IgD-negative memory B cell (primary cell): ENCODE results near the gene CLRN3. TPM values are rescaled to one million over a fixed set of nuclear protein-coding genes. Genes with fewer than 3 reads are reported as not detected.

Experiments used
- H3K27ac Mint-ChIP-seq, 3 donors: one replicate each; pipeline ENCODE4 v1.8.0; 2020 to 2022; ENCODE audit warnings: mild to moderate bottlenecking in 3 of 3, mixed read lengths in 3 of 3, moderate library complexity in 1 of 3
- H3K27me3 Mint-ChIP-seq: one replicate; pipeline ENCODE4 v1.8.0; 2021; ENCODE audit warnings: mixed read lengths
- H3K36me3 Mint-ChIP-seq: one replicate; pipeline ENCODE4 v1.8.0; 2020; ENCODE audit warnings: mild to moderate bottlenecking, mixed read lengths
- H3K4me1 Mint-ChIP-seq, 3 donors: one replicate each; pipeline ENCODE4 v1.8.0; 2020 to 2022; ENCODE audit warnings: mixed read lengths in 3 of 3, mild to moderate bottlenecking in 1 of 3
- H3K4me3 Mint-ChIP-seq, 4 donors: one replicate each; pipeline ENCODE4 v1.8.0; 2020 to 2022; ENCODE audit warnings: mild to moderate bottlenecking in 4 of 4, mixed read lengths in 4 of 4, moderate library complexity in 3 of 4
- H3K9me3 Mint-ChIP-seq, 3 donors: one replicate each; pipeline ENCODE4 v1.8.0; 2020 to 2021; ENCODE audit warnings: mixed read lengths in 3 of 3, mild to moderate bottlenecking in 1 of 3
- polyA plus RNA-seq: library from polyadenylated mRNA; unstranded; fragments of 300-500 nt; fragmentation: Illumina TruSeq; gene quantifications from one replicate; pipeline ENCODE4 v1.2.3, GENCODE V29; 2021

CLRN3 gene
- polyA plus RNA-seq, 1 donor from 2014 or later = not detected

DNA sequence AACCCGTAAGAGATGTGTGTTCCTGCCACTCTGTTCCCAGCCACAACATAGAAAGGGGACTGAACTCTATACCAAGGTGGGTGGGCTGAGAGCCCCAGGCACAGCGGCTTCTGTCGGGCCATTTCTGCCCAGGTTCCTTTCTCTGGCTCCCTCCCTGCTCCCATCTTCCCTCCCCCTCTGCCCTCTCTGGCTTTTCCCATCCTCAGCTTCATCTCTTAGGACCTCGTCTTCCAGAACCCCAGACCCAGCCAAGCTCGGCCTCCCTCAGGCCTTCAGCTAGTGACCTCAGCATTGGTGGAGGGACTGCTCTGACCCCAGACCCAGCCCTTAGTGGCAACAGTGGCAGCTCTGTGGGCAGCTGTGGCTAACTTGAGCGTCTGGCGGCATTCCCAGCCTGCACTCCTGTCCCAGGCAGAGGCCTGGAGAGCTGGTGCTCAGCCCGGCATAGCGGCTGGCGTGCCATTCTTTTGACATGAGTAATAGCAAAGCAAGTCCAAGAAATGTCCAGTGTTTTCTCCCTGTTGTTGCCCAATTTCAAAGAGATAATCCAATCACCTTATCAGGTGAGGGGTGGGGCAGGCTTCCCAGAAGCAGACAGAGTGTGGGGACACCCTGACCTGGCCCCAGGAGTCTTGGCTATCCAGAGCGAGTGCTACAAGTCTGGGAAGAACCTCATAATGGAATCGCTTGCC, 30.1 kb upstream of the CLRN3 start:
- peaks cover 0 to 2% (median 0%) of the 10 kb centered on the region in 3 donors for H3K4me1 Mint-ChIP-seq
- peaks cover 3% of the 10 kb centered on the region for H3K27me3 Mint-ChIP-seq
- no peaks in the 10 kb centered on the region for H3K36me3 Mint-ChIP-seq
- H3K4me3 Mint-ChIP-seq = no peak overlapping the region
- no peaks in the 10 kb centered on the region for H3K9me3 Mint-ChIP-seq
- no peak overlapping the region for H3K27ac Mint-ChIP-seq

DNA sequence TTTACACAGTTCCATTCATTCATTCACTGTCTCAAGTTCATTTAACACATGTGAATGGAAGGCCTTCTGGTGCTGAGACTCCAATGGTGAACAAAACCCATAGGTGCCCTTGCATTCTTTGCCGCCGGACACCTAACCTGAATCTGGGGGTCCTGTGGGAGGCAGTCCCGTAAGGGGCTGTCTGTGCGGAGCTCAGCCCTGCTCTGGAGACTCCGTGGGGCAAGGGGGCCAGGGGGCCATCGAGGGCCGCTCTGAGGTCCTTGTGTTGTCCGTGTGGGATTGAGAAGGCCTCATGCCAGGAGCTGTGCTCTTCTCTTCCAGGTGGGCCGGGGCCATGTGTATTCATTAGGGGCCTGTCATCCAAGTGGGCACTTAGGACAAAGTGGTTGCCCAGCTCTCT, 29.5 kb upstream of the CLRN3 start:
- Mint-ChIP-seq H3K4me3 (no peak overlapping the region), H3K9me3 (no peaks in the 10 kb centered on the region), H3K36me3 (no peaks in the 10 kb centered on the region), H3K27me3 (peaks cover 3% of the 10 kb centered on the region), H3K27ac (no peak overlapping the region), H3K4me1 (peaks cover 0 to 2% (median 0%) of the 10 kb centered on the region in 3 donors)

DNA sequence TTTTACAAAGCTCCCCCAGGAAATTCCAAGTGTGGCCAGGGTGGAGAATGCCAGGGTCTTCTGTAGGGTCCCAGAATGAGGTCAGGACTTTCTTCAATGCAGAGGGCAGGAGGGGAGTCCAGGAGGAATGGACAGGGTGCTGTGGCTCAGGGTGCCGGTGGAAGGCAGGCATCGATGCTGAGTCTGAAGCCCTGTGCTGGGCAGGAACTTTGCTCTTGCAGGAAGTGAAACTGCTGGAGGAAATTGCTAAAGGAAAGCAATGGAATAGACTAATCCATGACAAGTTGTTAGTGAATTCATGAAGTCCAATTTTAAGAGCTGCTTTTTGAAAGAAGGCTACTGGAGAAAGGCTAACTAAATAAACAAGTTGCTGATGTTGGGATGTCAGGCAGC, 29.0 kb upstream of the CLRN3 start:
- Mint-ChIP-seq H3K36me3 (no peaks in the 10 kb centered on the region), H3K27me3 (peaks cover 3% of the 10 kb centered on the region), H3K4me1 (peaks cover 0 to 2% (median 0%) of the 10 kb centered on the region in 3 donors), H3K9me3 (no peaks in the 10 kb centered on the region), H3K27ac (no peak overlapping the region), H3K4me3 (no peak overlapping the region)

DNA sequence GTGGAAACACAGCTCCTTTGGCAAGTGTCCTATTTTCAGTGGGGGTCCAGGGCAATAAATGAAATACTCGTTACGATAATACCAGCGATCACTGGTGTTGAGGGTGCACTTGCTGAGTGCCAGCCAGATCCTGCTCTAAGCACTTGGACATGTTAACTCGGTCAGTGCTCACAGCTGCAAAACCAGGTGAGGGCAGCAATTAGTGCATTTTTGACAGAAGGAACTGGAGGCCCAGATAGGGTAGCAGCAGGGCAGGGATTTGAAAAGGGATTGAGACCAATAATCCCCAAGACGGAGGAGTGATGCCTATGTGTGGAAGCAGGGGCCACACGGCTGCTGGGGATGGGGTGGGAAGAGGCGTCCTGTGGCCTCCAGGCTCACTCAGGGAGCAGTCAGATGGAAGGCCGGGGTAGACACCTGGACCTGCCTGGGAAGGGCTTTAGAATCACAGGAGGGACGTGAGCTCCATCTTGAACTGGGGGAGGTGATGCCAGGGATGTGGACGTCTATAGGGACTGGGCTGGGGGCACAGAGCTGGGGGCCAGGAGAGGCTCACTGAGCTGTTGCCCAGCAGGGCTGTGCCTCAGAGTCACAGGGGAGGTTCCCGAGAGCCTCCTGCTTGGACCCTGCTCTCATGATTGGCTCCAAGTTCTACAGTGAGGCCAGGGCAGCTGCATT, 28.5 kb upstream of the CLRN3 start:
- H3K27me3 Mint-ChIP-seq = peaks cover 3% of the 10 kb centered on the region
- H3K36me3 Mint-ChIP-seq = no peaks in the 10 kb centered on the region
- no peak overlapping the region for H3K4me3 Mint-ChIP-seq
- no peaks in the 10 kb centered on the region for H3K9me3 Mint-ChIP-seq
- peaks cover 0 to 2% (median 0%) of the 10 kb centered on the region in 3 donors for H3K4me1 Mint-ChIP-seq
- H3K27ac Mint-ChIP-seq = no peak overlapping the region

DNA sequence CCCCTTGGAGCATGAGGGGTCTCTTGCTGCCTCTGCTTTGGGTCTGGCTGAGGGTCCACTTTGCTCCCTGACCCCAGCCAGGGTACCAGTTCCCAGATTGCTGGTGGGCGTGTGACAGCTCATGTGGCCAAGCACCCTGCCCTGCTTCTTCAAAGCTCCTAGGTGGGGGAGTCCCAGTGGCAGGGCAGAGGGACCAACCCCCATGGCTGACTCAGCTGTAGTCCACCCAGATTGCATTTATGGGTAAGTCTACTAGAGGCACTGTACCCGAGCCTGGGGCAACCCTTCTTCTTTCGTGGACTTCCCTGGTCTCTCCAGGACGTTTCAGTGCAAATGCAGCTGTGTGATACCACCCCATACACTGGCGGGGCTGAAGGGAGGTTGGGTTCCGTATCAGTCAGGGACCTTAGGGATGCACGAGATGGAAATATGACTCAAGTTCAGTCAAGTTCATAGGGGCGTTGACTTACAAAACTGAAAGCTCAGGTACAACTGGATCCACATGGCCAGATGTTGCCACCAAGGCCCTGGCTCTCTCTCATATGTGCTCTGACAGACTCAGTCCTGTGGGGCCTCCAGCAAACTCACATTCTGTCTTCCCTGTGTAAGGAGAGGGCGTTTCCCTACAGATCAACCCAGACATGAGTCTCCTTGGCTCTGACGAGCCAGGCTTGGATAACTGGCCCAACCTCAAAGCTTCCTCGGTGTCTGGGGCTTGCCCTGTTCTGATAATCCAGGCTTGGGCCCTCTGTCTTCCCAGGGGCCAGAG, 27.7 kb upstream of the CLRN3 start:
- Mint-ChIP-seq H3K4me3 (no peak overlapping the region), H3K27ac (no peak overlapping the region)

DNA sequence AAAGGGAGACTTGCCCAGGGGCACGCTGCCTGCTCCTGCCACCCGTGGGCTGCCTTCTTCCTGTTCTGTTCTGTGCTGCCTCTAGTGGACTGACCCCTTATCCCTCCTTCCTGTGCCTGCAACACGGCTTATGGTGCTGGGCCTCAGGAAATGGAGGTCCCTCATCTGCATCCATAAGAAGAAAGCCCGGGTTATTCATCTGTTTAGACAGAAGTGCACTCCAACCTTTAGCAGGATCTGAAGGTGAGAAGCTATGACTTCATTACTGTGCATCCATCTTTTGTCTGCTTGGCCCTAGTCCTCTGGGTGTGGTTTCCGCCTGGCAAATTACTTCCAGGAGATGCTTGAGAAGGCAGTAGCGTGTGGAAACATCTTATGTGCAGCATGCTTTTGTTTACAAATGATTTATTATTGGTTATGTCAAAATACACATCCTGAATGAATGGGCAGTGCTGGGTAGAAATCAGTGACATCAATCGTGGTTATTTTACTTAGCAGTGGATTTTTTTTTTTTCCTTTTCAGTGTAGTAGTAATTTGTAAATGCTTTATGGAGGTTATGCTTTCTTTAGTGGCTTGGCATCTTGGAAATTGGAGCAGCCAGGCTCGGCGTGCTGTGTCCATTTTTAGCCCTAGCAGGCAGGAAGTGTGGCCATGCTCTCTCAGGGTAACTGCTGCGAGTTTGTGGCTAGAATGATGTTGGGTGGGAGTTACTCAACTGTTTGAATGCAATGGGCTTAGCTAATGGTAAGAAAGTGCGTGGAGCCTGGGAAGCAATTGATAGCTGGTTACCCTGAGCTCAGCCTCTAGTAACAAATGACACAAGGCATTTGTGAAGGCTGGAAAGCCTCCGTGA, 26.9 kb upstream of the CLRN3 start:
- Mint-ChIP-seq H3K4me3 (no peak overlapping the region), H3K27ac (peak overlapping the region in 1 of 3 donors; percentile 79), H3K4me1 (peaks cover 0 to 2% (median 0%) of the 10 kb centered on the region in 3 donors), H3K27me3 (peaks cover 3% of the 10 kb centered on the region), H3K36me3 (no peaks in the 10 kb centered on the region), H3K9me3 (no peaks in the 10 kb centered on the region)

More for the DNA sequence above, 27.7 kb upstream of the CLRN3 start:
- H3K27me3 Mint-ChIP-seq = peaks cover 3% of the 10 kb centered on the region
- H3K36me3 Mint-ChIP-seq = no peaks in the 10 kb centered on the region
- H3K9me3 Mint-ChIP-seq = no peaks in the 10 kb centered on the region
- peaks cover 0 to 2% (median 0%) of the 10 kb centered on the region in 3 donors for H3K4me1 Mint-ChIP-seq

DNA sequence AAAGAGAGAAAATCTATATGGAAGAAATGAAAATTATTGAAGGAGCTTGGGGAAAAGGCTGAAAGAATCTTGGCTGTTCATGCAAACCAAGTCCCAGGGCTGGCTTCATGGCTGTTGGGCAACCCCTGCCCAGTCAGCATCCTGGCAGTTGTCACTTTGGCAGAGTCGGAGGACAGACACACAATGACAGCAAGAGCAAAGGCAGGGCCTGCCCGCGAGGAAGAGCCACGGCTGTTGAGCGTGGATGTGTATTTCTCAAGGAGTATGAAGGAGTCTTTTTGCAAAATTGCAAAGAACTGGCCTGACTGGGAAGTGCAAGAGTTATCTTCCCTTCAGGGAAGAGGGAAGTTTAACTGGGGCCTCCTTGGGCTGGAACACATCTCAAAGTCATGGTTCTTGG, 25.8 kb upstream of the CLRN3 start:
- H3K27ac Mint-ChIP-seq = no peak overlapping the region
- H3K9me3 Mint-ChIP-seq = no peaks in the 10 kb centered on the region
- no peak overlapping the region for H3K4me3 Mint-ChIP-seq
- H3K4me1 Mint-ChIP-seq = peaks cover 0 to 2% (median 0%) of the 10 kb centered on the region in 3 donors
- H3K36me3 Mint-ChIP-seq = no peaks in the 10 kb centered on the region
- H3K27me3 Mint-ChIP-seq = peaks cover 3% of the 10 kb centered on the region

DNA sequence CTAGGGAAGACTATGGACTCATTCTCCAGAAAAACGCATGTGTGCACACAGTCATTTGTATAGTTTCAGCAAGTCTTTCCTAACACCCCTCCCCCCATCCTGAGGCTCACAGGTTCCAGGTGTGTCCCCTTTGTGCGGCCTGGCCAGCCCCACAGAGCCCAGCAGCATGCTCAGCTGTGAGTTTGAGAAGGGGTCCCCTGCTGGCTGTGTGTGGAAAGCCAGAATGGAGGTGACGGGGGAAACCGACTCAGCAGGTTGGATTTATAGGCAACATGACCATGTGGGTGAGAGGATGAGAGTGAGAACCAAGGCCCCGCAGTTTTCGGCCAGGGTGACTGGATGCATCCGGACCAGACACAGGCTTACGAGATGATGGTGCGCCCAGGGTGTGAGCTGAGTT, 24.1 kb upstream of the CLRN3 start:
- H3K27ac Mint-ChIP-seq = no peak overlapping the region
- H3K27me3 Mint-ChIP-seq = peaks cover 2% of the 10 kb centered on the region
- H3K4me1 Mint-ChIP-seq = peaks cover 0 to 2% (median 0%) of the 10 kb centered on the region in 3 donors
- H3K36me3 Mint-ChIP-seq = no peaks in the 10 kb centered on the region
- no peaks in the 10 kb centered on the region for H3K9me3 Mint-ChIP-seq
- H3K4me3 Mint-ChIP-seq = no peak overlapping the region

DNA sequence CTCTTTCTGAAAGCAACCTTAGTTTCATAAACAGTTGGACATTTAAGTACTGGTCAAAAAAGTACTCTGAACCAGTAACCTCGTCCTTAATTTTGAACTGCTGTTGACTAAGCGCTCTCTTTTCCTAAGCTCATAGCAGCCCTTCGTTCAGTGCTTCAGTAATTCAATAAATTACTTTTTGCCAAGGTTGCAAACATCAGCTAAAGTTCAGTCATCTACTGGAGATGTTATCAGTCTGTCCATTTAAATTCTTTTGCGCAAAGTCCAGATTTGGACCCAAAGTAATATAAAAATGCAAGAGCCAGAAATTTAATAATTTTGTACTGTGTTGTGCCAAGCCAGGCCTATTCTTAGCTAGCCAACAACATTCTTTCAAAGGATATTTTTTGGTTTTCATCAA, 22.6 kb upstream of the CLRN3 start:
- peaks cover 2% of the 10 kb centered on the region for H3K27me3 Mint-ChIP-seq
- no peak overlapping the region for H3K4me3 Mint-ChIP-seq
- H3K4me1 Mint-ChIP-seq = peaks cover 0 to 2% (median 1%) of the 10 kb centered on the region in 3 donors
- H3K36me3 Mint-ChIP-seq = no peaks in the 10 kb centered on the region
- no peaks in the 10 kb centered on the region for H3K9me3 Mint-ChIP-seq
- H3K27ac Mint-ChIP-seq = no peak overlapping the region

DNA sequence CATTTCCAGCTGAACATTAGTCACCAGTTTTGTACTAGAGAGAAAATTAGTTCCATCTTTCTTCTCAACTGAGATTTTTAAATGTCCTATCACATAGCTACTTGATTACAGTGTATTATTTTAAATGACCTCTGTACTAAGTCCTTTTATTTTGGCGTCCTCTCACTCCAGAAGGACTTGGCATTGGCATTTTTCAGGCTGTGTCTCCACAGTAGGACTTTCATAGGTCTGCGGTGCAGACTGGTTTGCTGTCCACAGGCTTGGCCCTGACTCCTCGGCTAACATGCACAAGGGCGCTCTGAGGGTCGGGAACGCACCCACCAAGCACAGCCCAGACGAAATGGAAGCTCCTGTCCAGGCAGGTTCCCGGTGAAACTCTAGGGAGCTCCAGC, 20.6 kb upstream of the CLRN3 start:
- H3K36me3 Mint-ChIP-seq = no peaks in the 10 kb centered on the region
- peaks cover 5% of the 10 kb centered on the region for H3K27me3 Mint-ChIP-seq
- H3K4me1 Mint-ChIP-seq = peaks cover 0 to 5% (median 2%) of the 10 kb centered on the region in 3 donors
- no peaks in the 10 kb centered on the region for H3K9me3 Mint-ChIP-seq
- H3K4me3 Mint-ChIP-seq = no peak overlapping the region
- H3K27ac Mint-ChIP-seq = no peak overlapping the region

DNA sequence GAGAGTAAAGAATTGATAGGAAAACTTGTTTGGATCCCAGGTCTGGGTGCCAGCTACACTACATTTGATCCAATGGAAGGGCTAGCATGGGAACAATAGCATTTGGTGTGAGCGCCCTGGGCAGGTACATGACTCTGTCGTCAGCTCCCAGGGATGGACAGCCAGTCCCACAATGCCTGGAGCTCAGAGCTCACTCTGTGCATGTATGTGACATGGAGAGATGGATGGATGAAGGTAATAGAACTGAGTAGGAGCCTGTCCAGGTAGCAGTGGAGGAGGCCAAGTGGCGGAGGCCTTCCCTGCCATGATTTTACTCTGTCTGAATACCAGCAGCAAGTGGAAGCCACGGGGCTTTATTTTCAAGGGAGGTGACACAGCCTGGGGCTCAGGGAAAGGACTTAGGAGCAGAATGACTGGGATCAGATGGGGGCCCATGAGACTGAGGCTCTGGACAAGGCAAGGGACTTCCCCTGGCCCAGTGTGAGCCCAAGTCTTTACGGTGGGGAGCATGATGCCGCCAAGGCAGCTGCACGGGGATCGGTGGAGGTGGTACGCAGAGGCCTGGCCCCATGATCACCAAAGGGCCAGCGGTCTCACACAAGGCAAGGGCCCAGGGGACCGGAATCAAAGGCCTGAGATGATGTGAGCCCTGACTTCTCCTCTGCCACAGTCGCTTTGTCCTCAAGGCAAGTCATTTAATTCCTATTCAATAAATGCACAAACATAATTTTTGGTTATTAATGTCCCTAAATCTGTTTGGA, 20.0 kb upstream of the CLRN3 start:
- Mint-ChIP-seq H3K27ac (no peak overlapping the region), H3K36me3 (no peaks in the 10 kb centered on the region), H3K4me3 (peak overlapping the region in 1 of 4 donors; percentile 62), H3K9me3 (no peaks in the 10 kb centered on the region), H3K4me1 (peaks cover 0 to 5% (median 2%) of the 10 kb centered on the region in 3 donors), H3K27me3 (peaks cover 10% of the 10 kb centered on the region)

DNA sequence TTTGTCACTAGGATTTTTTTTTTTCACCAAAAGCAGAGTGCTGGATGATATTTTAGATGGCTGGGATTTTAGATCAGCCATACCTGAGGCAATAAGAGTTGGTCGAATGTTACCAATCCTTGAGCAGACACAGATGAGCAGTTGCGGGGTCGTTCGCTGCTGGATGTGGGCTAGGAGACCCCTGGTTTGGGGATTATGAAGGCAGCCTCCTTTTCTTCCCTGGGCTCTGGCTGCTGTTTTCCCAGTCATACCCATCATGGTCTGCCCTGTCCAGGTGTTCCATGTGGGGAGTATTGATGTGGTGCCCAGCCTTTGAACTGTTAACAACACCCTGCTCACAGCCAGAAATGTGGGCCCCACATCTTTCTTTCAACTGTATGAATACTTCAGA, 19.1 kb upstream of the CLRN3 start:
- Mint-ChIP-seq H3K27ac (no peak overlapping the region), H3K4me1 (peaks cover 0 to 5% (median 2%) of the 10 kb centered on the region in 3 donors), H3K4me3 (no peak overlapping the region), H3K36me3 (no peaks in the 10 kb centered on the region), H3K9me3 (no peaks in the 10 kb centered on the region), H3K27me3 (peaks cover 12% of the 10 kb centered on the region)

DNA sequence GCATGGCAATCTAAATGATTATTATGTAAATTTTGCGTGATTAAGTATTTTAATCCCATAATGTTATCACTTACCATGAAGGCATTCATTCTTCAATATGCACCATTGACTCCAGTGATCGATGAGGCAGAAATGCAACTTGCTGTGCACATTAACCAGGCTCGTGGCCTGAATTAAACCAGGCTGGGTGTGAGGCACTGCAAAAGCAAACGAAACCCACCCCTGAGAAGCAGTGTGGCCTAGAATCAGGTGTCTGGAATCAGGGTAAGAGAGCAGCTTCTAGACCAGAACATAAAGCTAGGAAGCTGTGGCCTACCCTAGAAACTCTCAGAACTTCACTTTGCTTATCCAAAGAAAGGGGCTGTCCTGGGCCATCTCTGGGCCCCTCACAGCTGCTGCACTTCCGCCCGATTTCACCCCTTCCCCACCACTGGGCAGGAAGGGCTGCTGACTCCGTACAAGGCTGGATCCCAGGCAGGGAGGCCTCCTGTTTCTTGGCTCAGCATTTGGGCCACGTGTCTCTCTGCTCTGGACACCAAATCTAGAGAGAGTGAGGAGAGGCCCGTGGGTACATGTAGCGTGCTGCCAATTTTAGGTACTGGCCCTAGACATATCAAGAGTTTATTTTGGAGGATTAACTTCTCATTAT, 18.6 kb upstream of the CLRN3 start:
- Mint-ChIP-seq H3K9me3 (no peaks in the 10 kb centered on the region), H3K36me3 (no peaks in the 10 kb centered on the region), H3K27me3 (peaks cover 12% of the 10 kb centered on the region), H3K4me3 (no peak overlapping the region), H3K27ac (no peak overlapping the region), H3K4me1 (peaks cover 0 to 5% (median 2%) of the 10 kb centered on the region in 3 donors)

DNA sequence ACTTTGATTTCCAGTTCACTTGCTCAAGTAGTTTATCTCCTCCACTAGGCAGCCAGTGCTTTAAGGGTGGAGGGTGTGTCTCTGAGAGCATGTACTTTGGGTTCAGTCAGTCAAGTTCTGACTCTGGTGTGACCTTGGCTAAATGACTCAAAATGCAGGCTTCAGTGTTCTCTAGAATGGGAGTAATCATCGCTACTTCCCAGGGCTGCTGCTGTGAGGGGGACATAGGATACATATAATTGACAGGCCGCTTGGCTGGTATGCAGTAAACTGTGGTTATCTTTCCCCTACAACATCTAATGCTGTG, 17.7 kb upstream of the CLRN3 start:
- Mint-ChIP-seq H3K4me3 (peak overlapping the region in 1 of 4 donors; percentile 34), H3K9me3 (no peaks in the 10 kb centered on the region), H3K27me3 (peaks cover 18% of the 10 kb centered on the region), H3K27ac (no peak overlapping the region), H3K4me1 (peaks cover 0 to 5% (median 2%) of the 10 kb centered on the region in 3 donors), H3K36me3 (no peaks in the 10 kb centered on the region)
